ENCODE measurements around the gene BIK.

- TF ChIP-seq CTCF (IDR thresholded peaks at IDR 0.05) (no peak), POLR2A (IDR thresholded peaks at IDR 0.05) (no peak)
These were observed 40.9 kb downstream of the BIK start, which contains the start of gene TSPO for GRCh38 chr22:43151251-43152002.

Measured in stomach (tissue), 4 donors.